DOHH2 (cell line): Measurements from ENCODE around the gene C13orf42.

Source experiments
- H3F3A ChIP-seq: fragments of 200-600 bp; sonication (generic), shearing (Covaris generic); 2 replicates; pipeline ENCODE4 v1.6.0; 2016; ENCODE audit warnings: antibody characterized with exemption, mild to moderate bottlenecking; ENCODE audit not compliant: control insufficient read depth, insufficient read depth
- H3K27ac ChIP-seq: fragments of 200-600 bp; sonication (generic); 2 replicates; pipeline ENCODE4 v1.5.1; 2014; ENCODE audit warnings: low read depth, mild to moderate bottlenecking, low read length, moderate library complexity
- H3K27me3 ChIP-seq: fragments of 200-600 bp; sonication (generic); 2 replicates; pipeline ENCODE4 v1.6.1; 2014; ENCODE audit warnings: mild to moderate bottlenecking, low read length, mixed read lengths; ENCODE audit not compliant: control insufficient read depth
- H3K36me3 ChIP-seq: fragments of 200-600 bp; sonication (generic); 2 replicates; pipeline ENCODE4 v1.6.1; 2014; ENCODE audit warnings: mild to moderate bottlenecking, low read length, moderate library complexity, mixed read lengths; ENCODE audit not compliant: control insufficient read depth
- H3K4me1 ChIP-seq: fragments of 200-600 bp; sonication (generic); 2 replicates; pipeline ENCODE4 v1.6.1; 2014; ENCODE audit warnings: mild to moderate bottlenecking, low read length, mixed read lengths; ENCODE audit not compliant: control insufficient read depth
- H3K4me2 ChIP-seq: fragments of 200-600 bp; sonication (generic); 2 replicates; pipeline ENCODE4 v1.6.0; 2014; ENCODE audit warnings: mild to moderate bottlenecking, low read length, moderate library complexity
- H3K4me3 ChIP-seq: fragments of 200-600 bp; sonication (generic); 2 replicates; pipeline ENCODE4 v1.5.1; 2014; ENCODE audit warnings: mild to moderate bottlenecking, low read length, mixed read lengths
- H3K79me2 ChIP-seq: fragments of 200-600 bp; sonication (generic); 2 replicates; pipeline ENCODE4 v1.6.1; 2014; ENCODE audit warnings: mild to moderate bottlenecking, low read length, mixed read lengths; ENCODE audit not compliant: control insufficient read depth
- H3K9me2 ChIP-seq: fragments of 200-600 bp; sonication (generic); replicated peaks from 2 replicates; pipeline ENCODE4 v1.6.1; 2014; ENCODE audit warnings: mild to moderate bottlenecking, low read length, mixed read lengths; ENCODE audit not compliant: control insufficient read depth
- H3K9me3 ChIP-seq: fragments of 200-600 bp; sonication (generic); 2 replicates; pipeline ENCODE4 v1.6.1; 2014; ENCODE audit warnings: antibody characterized with exemption, low read length, mixed read lengths; ENCODE audit not compliant: control insufficient read depth, insufficient read depth
- H4K20me1 ChIP-seq: fragments of 200-600 bp; sonication (generic); 2 replicates; pipeline ENCODE4 v1.6.0; 2014; ENCODE audit warnings: low read depth, mild to moderate bottlenecking, antibody characterized with exemption, low read length, moderate library complexity; ENCODE audit not compliant: control insufficient read depth, insufficient read depth
- EZH2phosphoT487 ChIP-seq: fragments of 200-600 bp; sonication (generic); IDR thresholded peaks from 2 replicates; pipeline ENCODE4 v1.6.1; 2017; ENCODE audit warnings: borderline replicate concordance, mild to moderate bottlenecking, antibody characterized with exemption, low read length, moderate library complexity, mixed read lengths
- TF ChIP-seq, protein P1 (sequence below): fragments of 200-600 bp; sonication (generic); IDR thresholded peaks from one replicate; pipeline ENCODE4 v1.5.1; 2014; ENCODE audit warnings: antibody characterized with exemption, mild to moderate bottlenecking, low read depth, low read length; ENCODE audit not compliant: poor library complexity, severe bottlenecking

Gene C13orf42

DNA sequence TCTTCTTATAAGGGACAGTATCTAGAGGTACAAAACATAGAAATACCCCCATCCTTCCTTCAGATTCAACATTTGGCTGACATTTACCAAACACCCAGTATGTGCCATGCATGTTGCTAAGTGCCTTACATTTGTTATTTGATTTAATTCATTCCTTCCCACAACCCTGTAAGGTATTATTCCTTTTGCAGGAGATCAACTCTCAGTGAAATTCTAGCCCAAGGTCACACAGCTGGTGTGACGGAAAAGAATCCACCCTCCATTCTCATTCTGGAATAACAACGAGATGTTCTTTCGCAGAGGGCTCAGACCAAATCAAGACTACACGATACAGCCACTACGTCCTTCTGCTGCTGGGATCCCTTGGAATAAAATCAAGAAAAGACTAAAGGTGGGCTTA, 67.8 kb downstream of the C13orf42 start:
- Histone ChIP-seq H3K9me2 (no peaks in the 10 kb centered on the region), H3K27me3 (peaks cover 6% of the 10 kb centered on the region; the same call in 1 of the 2 replicates), H3K79me2 (no peaks in the 10 kb centered on the region), H3K36me3 (no peaks in the 10 kb centered on the region), H3K27ac (no peak overlapping the region), H3K4me2 (no peak overlapping the region), H4K20me1 (no peaks in the 10 kb centered on the region), H3K4me1 (no peaks in the 10 kb centered on the region), H3K9me3 (no peaks in the 10 kb centered on the region), H3K4me3 (no peak overlapping the region), H3F3A (no peaks in the 10 kb centered on the region)
- TF ChIP-seq EZH2phosphoT487: no peak
- TF ChIP-seq, protein P1, sequence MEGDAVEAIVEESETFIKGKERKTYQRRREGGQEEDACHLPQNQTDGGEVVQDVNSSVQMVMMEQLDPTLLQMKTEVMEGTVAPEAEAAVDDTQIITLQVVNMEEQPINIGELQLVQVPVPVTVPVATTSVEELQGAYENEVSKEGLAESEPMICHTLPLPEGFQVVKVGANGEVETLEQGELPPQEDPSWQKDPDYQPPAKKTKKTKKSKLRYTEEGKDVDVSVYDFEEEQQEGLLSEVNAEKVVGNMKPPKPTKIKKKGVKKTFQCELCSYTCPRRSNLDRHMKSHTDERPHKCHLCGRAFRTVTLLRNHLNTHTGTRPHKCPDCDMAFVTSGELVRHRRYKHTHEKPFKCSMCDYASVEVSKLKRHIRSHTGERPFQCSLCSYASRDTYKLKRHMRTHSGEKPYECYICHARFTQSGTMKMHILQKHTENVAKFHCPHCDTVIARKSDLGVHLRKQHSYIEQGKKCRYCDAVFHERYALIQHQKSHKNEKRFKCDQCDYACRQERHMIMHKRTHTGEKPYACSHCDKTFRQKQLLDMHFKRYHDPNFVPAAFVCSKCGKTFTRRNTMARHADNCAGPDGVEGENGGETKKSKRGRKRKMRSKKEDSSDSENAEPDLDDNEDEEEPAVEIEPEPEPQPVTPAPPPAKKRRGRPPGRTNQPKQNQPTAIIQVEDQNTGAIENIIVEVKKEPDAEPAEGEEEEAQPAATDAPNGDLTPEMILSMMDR: no peak

DNA sequence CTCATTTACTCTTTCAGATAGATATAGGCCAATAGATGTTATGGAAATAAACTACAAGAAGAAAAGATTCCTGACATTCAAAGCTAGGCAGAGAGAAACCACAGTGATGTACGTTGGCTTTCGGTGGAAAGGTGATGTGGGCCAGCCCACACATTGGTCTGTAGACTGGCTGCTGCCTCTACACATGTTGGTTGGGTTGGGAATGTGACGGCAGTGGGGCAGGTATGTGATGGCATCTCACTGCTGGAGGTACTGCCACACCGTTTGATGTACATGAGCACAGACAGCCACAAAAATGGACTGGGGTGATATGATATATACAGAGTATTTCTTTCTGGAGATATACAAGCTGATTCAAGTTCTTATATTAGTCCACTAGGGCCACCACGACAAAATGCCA, 69.4 kb downstream of the C13orf42 start:
- H3K4me1 ChIP-seq: no peaks in the 10 kb centered on the region
- H3K36me3 ChIP-seq: no peaks in the 10 kb centered on the region
- H3K27ac ChIP-seq: no peak overlapping the region
- TF ChIP-seq EZH2phosphoT487: no peak
- TF ChIP-seq, protein P1: no peak
- peaks cover 6% of the 10 kb centered on the region; the same call in 1 of the 2 replicates for H3K27me3 ChIP-seq
- no peak overlapping the region for H3K4me3 ChIP-seq
- H3K4me2 ChIP-seq: no peak overlapping the region
- H4K20me1 ChIP-seq: no peaks in the 10 kb centered on the region
- no peaks in the 10 kb centered on the region for H3K79me2 ChIP-seq
- no peaks in the 10 kb centered on the region for H3K9me2 ChIP-seq
- no peaks in the 10 kb centered on the region for H3K9me3 ChIP-seq
- no peaks in the 10 kb centered on the region for H3F3A ChIP-seq

DNA sequence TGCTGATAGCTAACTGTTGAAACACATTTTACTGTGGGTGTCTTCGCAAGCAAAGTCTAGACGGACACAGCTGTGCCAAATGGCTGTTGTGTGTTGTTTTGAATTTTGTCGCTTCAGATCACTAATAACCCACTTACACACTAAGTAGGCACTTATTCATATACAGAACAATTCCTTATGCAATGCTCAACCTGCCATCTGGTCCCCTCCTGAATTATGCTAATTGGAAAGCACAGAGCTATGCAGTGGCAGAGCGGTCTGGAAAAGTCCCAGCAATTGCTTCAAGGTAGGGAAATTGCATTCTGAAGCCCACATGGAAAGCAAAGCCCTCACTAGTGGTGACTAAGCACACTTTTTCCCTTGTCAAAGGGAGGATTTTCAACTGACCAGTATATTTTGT, 69.9 kb downstream of the C13orf42 start:
- H3K79me2 ChIP-seq: no peaks in the 10 kb centered on the region
- no peak for TF ChIP-seq EZH2phosphoT487
- TF ChIP-seq, protein P1: no peak
- no peaks in the 10 kb centered on the region for H4K20me1 ChIP-seq
- no peaks in the 10 kb centered on the region for H3K36me3 ChIP-seq
- no peak overlapping the region for H3K4me2 ChIP-seq
- H3K4me1 ChIP-seq: no peaks in the 10 kb centered on the region
- no peaks in the 10 kb centered on the region for H3K9me2 ChIP-seq
- peaks cover 6% of the 10 kb centered on the region; the same call in 1 of the 2 replicates for H3K27me3 ChIP-seq
- no peaks in the 10 kb centered on the region for H3F3A ChIP-seq
- H3K4me3 ChIP-seq: no peak overlapping the region
- H3K9me3 ChIP-seq: no peaks in the 10 kb centered on the region
- no peak overlapping the region for H3K27ac ChIP-seq
